Retina (tissue), 1 donor: ENCODE measurements around the gene NUDT4.
"Not testable (repeated sequence)": the region's sequence is repeated elsewhere in the genome, so short reads cannot be mapped to it uniquely, and the experiment has no call there.

Source experiments
- DNase-seq: peaks from one replicate; pipeline ENCODE4 v3.0.0-alpha.2; 2016

Gene NUDT4

DNA sequence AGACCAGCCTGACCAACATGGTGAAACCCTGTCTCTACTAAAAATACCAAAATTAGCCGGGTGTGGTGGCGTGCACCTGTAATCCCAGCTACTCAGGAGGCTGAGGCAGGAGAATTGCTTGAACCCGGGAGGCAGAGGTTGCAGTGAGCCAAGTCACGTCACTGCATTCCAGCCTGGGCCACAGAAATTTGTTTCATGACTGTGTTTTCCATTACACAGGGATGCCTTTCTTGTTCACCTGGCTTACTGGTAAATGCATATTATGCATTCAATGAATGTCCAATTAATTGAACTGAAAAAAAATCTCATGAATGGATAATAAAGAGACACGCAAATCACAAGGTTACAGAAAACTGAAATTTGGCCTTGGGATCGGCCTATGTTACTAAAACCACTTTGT, 54.3 kb downstream of the NUDT4 start:
- not testable (repeated sequence) for DNase-seq

DNA sequence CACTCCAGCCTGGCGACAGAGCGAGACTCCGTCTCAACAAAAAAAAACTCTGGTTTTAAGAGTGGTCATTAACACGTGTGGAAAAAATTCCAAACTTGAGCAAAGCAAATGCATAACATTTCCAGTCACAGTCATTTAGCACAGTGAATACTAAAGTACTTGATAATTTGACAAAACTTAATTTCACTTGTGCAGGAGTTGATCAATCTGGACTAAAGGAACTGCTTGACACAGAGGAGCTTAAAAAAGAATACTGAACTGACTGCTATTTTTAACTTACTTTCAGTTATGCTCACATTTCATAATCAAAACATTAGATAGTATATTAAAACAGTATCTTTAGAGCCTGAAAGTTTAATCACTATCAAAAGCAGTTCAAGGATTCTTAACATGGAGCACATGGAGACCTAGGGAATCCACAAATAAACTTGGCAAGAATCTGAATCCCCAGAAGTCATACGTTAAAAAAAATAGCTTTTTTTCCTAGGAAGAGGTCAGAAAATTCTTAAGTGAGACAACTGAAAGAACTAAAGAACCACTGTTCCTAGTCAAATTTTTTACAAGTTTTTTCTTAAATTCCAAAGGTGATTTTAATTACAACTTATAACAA, 56.6 kb downstream of the NUDT4 start:
- DNase-seq = no peak

GRCh38 chr12:93438266-93439050, 60.7 kb downstream of the NUDT4 start:
- no peak for DNase-seq

DNA sequence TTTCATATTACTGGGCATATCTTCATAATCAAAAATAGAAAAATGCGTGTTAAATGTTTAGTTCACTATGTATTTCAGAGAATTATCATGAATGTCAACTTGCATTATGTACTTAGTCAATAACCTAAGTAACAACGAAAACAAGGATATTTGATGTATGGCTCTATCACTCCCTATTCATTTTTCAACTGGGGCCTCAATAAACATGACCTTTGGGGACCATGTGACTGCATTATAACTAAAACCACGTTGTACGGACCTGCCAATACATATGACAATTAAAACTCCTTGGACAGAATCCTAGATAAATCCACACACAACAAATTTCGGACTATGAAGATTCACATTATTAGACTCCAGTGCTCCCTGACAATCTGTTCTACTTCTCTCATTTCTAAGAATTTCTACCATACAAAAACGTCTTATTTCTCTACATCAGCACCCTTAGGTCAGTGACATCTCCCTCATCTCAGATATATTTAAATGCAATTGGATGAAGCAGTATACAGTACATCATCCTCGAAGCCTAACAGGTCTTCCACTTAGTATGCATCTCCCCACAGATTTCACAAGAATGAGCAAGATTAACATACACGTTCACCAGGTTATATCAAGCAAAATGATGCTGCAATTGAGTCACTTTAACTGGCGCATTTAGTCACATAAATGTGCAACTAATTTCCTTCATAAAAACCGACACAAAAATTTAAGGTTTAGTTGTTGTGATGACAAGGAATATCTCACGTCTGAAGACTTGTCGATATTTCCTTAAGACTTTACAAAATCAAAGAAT, 62.5 kb downstream of the NUDT4 start:
- no peak for DNase-seq

DNA sequence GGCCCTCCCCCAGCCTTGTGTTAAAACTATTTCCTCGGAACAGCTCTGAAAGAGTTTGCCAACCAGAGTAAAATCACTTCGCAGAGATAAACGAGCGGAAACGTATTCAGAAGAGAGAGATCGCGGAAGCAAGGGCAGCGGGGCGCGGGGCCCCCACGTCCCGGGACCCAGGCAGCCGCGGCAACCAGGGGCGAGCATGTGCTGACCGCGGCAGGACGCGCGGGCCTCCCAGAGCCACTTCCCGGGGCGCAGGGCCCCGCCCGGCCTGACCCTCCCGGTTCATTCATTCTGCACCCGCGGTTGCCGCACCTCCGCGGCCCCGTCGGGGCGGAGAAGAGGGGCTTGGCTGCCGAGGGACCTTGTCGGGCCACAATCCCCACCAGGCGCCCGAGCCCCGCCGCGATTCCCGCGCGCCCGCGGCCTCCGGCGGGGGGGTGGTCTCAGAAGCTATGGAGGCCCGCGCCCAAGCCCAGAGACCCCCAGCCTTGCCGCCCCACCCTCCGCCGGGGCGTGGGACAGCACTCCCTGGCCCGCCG, 63.4 kb downstream of the NUDT4 start:
- peak; percentile 69 for DNase-seq

- peak; percentile 97 for DNase-seq
Observed at GRCh38 chr12:93441617-93442410, 64.1 kb downstream of the NUDT4 start, which contains the start of gene UBE2N. UBE2N (minus strand) TSS chr12:93441947; CDS start chr12:93441884, 63 bp downstream.

GRCh38 chr12:93442411-93443340, 65.0 kb downstream of the NUDT4 start:
- no peak for DNase-seq

DNA sequence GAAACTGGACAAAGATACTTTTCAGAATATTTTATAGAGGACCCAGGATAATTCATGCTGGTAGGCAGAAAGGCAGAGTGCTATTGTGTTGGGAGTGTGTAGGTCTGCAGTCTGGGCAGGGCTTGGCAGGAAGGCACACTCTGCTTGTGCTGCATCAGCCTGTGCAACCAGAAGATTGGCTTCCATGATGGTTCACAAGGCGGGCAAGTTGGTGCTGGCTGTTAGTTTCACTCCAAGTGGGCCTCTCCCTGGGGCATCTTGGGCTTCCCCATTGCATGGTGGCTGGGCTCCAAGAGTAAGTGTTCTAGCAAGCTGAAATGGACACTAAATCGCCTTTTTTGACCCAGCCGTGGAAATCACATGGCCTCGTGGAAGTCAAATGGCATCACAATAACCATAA, 65.9 kb downstream of the NUDT4 start:
- no peak for DNase-seq

DNA sequence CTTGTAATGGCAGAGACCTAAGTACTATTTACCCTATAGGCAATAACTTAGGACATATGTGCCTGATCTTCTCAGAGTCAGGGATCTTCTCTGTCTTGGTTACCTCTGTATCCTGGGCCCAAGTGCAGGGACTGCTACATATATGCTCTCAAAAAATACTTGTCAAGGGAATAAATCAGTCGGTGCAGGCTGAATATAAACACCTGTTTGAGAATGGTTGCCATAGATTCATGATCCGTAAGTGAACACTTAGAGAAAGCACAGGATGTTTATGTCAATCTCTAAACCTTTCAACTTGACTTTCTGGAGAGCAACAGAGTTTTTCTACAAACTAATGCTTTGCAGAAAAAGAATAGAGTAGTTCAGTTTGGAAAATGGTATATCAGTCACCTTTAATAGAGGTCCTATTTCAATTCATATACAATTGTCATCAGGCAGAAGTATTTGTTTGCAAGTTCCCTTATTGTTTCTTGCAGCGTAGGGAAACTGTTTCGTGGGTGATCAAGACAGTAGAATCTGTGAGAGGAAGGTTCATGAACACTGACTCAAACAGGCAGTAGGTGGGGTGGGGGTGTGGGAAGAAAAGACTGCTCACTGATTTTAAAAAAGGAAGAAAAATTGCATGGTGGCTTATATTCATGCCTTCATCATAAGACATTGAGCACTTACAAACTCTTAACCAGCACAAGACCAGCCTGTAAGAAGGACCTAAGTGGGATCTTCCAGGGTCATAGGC, 70.0 kb downstream of the NUDT4 start:
- DNase-seq = no peak

DNA sequence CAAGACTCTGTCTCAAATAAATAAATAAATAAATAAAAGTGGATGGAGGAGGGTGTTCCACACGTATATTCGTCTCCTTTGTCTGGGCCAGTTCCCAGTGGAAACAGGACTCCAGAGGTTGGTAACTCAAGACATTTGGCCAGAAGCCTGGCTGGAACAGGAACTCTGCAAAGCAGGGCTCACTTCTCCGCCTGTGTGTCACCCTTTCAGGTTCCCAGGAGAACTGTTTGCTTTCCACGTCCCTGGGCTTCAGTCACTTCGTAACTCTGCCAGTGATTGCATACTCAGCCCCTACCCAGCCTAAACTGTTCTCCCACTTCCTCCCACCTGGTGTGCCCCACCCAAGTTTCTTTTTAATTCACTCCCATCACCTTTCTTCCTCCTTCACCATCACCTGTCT, 71.1 kb downstream of the NUDT4 start:
- no peak for DNase-seq

DNA sequence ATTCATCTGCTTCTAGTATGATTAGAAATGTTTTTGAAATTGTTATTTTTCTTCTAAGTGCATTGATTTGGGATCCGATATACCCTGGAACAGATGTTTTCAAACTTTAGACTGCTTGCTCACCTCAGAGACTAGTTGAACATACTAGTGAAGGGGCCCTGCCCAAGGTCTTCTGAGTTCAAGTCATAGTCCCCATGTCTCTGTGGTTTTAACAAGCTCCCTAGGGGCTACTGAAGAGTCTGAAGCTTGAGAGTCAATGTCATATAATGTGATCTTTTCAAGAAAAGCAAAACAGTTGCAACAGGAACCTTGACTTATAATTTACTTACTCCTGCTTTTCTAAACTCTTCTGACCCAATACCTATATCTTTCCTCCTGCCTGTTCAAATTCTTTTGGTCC, 71.6 kb downstream of the NUDT4 start:
- no peak for DNase-seq

GRCh38 chr12:93451423-93452158, 73.9 kb downstream of the NUDT4 start:
- DNase-seq = no peak

DNA sequence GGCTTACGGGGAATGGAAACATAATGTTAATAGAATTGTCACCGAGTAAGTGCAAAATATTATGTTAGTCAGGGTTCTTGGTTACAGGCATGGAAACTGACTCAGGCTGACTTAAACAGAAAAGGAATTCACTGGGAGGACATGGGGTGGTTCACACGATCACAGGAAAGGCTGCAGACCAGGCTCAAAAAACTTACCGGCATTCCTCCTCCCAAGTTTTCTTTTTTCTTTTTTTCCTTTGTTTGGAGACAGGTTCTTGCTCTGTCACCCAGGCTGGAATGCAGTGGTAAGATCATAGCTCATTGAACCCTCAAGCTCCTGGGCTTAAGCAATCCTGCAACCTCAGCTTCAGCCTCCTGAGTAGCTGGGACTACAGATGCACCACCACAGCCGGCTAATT, 75.9 kb downstream of the NUDT4 start:
- no peak for DNase-seq

GRCh38 chr12:93456077-93456476, 78.4 kb downstream of the NUDT4 start:
- DNase-seq = no peak
